ENCODE results near the gene GNB1L.

Gene GNB1L

GRCh38 chr22:19743081-19743480, 111.6 kb downstream of the GNB1L start:
- Histone ChIP-seq H3K4me3 (ENCODE audit: low read depth in 1 of 2, low read length in 1 of 2) (no peak overlapping the region), H3K36me3 (no peaks in the 10 kb centered on the region), H3K4me1 (ENCODE audit: control insufficient read depth in 1 of 2, insufficient read depth in 1 of 2, low read depth in 1 of 2, low read length in 1 of 2) (no peaks in the 10 kb centered on the region), H3K27me3 (peaks cover 5% of the 10 kb centered on the region), H3K27ac (no peak overlapping the region), H3K9me3 (no peaks in the 10 kb centered on the region)
- TF ChIP-seq CTCF (IDR thresholded peaks at IDR 0.05), result no peak

- H3K36me3 ChIP-seq, result no peaks in the 10 kb centered on the region
- H3K4me3 ChIP-seq (ENCODE audit: low read depth in 1 of 2, low read length in 1 of 2), result no peak overlapping the region
- H3K4me1 ChIP-seq (ENCODE audit: control insufficient read depth in 1 of 2, insufficient read depth in 1 of 2, low read depth in 1 of 2, low read length in 1 of 2), result no peaks in the 10 kb centered on the region
- no peak for TF ChIP-seq CTCF (IDR thresholded peaks at IDR 0.05)
- no peaks in the 10 kb centered on the region for H3K9me3 ChIP-seq
- no peak overlapping the region for H3K27ac ChIP-seq
- H3K27me3 ChIP-seq, result no peaks in the 10 kb centered on the region
Observed at GRCh38 chr22:19742160-19743066, 112.3 kb downstream of the GNB1L start.

- TF ChIP-seq CTCF (IDR thresholded peaks at IDR 0.05), result no peak
- no peaks in the 10 kb centered on the region for H3K9me3 ChIP-seq
- no peak overlapping the region for H3K4me3 ChIP-seq (ENCODE audit: low read depth in 1 of 2, low read length in 1 of 2)
- H3K36me3 ChIP-seq, result no peaks in the 10 kb centered on the region
- no peak overlapping the region for H3K27ac ChIP-seq
- H3K4me1 ChIP-seq (ENCODE audit: control insufficient read depth in 1 of 2, insufficient read depth in 1 of 2, low read depth in 1 of 2, low read length in 1 of 2), result no peaks in the 10 kb centered on the region
- no peaks in the 10 kb centered on the region for H3K27me3 ChIP-seq
Observed at GRCh38 chr22:19741053-19741452, 113.6 kb downstream of the GNB1L start.

- Histone ChIP-seq H3K9me3 (no peaks in the 10 kb centered on the region), H3K27ac (no peak overlapping the region), H3K27me3 (no peaks in the 10 kb centered on the region), H3K4me3 (ENCODE audit: low read depth in 1 of 2, low read length in 1 of 2) (no peak overlapping the region), H3K36me3 (no peaks in the 10 kb centered on the region), H3K4me1 (ENCODE audit: control insufficient read depth in 1 of 2, insufficient read depth in 1 of 2, low read depth in 1 of 2, low read length in 1 of 2) (no peaks in the 10 kb centered on the region)
- no peak for TF ChIP-seq CTCF (IDR thresholded peaks at IDR 0.05)
Observed at GRCh38 chr22:19740586-19740985, 114.1 kb downstream of the GNB1L start.

- no peak for TF ChIP-seq CTCF (IDR thresholded peaks at IDR 0.05)
- H3K27me3 ChIP-seq, result no peaks in the 10 kb centered on the region
- no peak overlapping the region for H3K27ac ChIP-seq
- no peak overlapping the region for H3K4me3 ChIP-seq (ENCODE audit: low read depth in 1 of 2, low read length in 1 of 2)
- H3K9me3 ChIP-seq, result no peaks in the 10 kb centered on the region
- H3K36me3 ChIP-seq, result no peaks in the 10 kb centered on the region
- H3K4me1 ChIP-seq (ENCODE audit: control insufficient read depth in 1 of 2, insufficient read depth in 1 of 2, low read depth in 1 of 2, low read length in 1 of 2), result no peaks in the 10 kb centered on the region
Observed at GRCh38 chr22:19739911-19740449, 114.7 kb downstream of the GNB1L start.
